Type B pancreatic cell (in vitro differentiated cells): ENCODE measurements around the gene CCDC87. TPM values are rescaled to one million over a fixed set of nuclear protein-coding genes. Genes with fewer than 3 reads are reported as not detected.
"Not testable (repeated sequence)": the region's sequence is repeated elsewhere in the genome, so short reads cannot be mapped to it uniquely, and the experiment has no call there.

ENCODE experiments used
- DNase-seq: peaks from one replicate; pipeline ENCODE4 v3.0.0; 2021; ENCODE audit warnings: mixed read lengths; ENCODE audit not compliant: unreplicated experiment; ENCODE audit errors: extremely low spot score
- H3K27ac Mint-ChIP-seq: 2 replicates; pipeline ENCODE4 v1.8.0; 2021; ENCODE audit warnings: mild to moderate bottlenecking, mixed read lengths
- H3K27me3 Mint-ChIP-seq: 2 replicates; pipeline ENCODE4 v1.8.0; 2021; ENCODE audit warnings: mixed read lengths
- H3K36me3 Mint-ChIP-seq: 2 replicates; pipeline ENCODE4 v1.8.0; 2021; ENCODE audit warnings: mixed read lengths
- H3K4me1 Mint-ChIP-seq: one replicate; pipeline ENCODE4 v1.8.0; 2021; ENCODE audit warnings: mixed read lengths; ENCODE audit not compliant: unreplicated experiment
- H3K4me3 Mint-ChIP-seq: 2 replicates; pipeline ENCODE4 v1.8.0; 2021; ENCODE audit warnings: mild to moderate bottlenecking, mixed read lengths
- H3K9me3 Mint-ChIP-seq: 2 replicates; pipeline ENCODE4 v1.8.0; 2021; ENCODE audit warnings: mixed read lengths
- total RNA-seq: library from RNA; stranded (reverse); gene quantifications from 2 replicates; pipeline ENCODE4 v1.2.1, GENCODE V29; 2021; ENCODE audit warnings: low replicate concordance
- TF ChIP-seq, protein P1 (sequence below): fragments of 200-600 bp; sonication (generic); conservative IDR thresholded peaks from 2 replicates; pipeline ENCODE4 v1.5.0; 2021; ENCODE audit warnings: antibody characterized with exemption, mild to moderate bottlenecking

Gene CCDC87
- total RNA-seq, 1 donor from 2014 or later, result 0.94 TPM

DNA sequence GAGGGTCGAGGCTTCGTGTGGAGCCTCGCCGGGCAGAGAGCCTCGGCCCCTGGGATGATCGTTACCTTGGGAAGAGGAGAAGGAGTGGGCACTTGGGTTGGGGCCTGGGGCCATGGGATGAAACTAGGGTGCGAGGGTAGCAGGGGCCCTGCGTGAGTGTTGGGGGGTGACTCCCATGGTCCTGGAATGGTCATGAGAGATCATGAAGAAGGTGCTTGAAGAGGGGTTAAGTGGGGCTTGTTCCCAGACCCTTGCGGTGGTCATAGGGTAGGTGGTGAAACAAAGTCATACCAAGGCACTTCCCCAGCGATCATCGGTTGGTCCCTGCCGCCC, 406 bp upstream of the CCDC87 start:
- Mint-ChIP-seq H3K4me3 (peak overlapping the region; percentile 100), H3K36me3 (no peaks in the 10 kb centered on the region), H3K4me1 (peaks cover 13% of the 10 kb centered on the region), H3K27ac (peak overlapping the region; percentile 94), H3K9me3 (peaks cover 4% of the 10 kb centered on the region), H3K27me3 (no peaks in the 10 kb centered on the region)
- TF ChIP-seq, protein P1, sequence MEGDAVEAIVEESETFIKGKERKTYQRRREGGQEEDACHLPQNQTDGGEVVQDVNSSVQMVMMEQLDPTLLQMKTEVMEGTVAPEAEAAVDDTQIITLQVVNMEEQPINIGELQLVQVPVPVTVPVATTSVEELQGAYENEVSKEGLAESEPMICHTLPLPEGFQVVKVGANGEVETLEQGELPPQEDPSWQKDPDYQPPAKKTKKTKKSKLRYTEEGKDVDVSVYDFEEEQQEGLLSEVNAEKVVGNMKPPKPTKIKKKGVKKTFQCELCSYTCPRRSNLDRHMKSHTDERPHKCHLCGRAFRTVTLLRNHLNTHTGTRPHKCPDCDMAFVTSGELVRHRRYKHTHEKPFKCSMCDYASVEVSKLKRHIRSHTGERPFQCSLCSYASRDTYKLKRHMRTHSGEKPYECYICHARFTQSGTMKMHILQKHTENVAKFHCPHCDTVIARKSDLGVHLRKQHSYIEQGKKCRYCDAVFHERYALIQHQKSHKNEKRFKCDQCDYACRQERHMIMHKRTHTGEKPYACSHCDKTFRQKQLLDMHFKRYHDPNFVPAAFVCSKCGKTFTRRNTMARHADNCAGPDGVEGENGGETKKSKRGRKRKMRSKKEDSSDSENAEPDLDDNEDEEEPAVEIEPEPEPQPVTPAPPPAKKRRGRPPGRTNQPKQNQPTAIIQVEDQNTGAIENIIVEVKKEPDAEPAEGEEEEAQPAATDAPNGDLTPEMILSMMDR, result no peak
- DNase-seq, result no peak

DNA sequence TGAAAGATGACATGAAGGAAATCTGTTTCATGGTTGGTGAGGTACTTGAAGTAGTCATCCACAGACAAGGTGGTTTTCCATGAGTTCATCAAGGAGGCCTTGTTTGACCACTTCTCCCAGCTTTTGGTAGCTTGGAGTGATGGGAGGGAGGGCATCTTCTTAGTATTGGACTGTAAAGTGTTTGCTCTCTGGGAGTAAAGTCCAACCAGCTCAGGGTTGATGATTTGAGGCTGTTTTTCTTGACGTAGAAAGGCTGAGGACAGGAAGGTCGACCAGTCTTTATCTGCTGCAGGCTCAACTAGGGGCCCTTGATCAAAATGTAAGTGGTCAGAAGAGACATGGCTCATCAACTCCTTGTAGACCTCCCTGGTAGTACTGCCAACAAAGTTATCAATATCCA, 1.7 kb downstream of the CCDC87 start:
- DNase-seq, result no peak
- Mint-ChIP-seq H3K4me3 (no peak overlapping the region), H3K36me3 (no peaks in the 10 kb centered on the region), H3K27me3 (no peaks in the 10 kb centered on the region), H3K4me1 (peaks cover 13% of the 10 kb centered on the region), H3K9me3 (peaks cover 4% of the 10 kb centered on the region), H3K27ac (no peak overlapping the region)
- TF ChIP-seq, protein P1, result no peak

DNA sequence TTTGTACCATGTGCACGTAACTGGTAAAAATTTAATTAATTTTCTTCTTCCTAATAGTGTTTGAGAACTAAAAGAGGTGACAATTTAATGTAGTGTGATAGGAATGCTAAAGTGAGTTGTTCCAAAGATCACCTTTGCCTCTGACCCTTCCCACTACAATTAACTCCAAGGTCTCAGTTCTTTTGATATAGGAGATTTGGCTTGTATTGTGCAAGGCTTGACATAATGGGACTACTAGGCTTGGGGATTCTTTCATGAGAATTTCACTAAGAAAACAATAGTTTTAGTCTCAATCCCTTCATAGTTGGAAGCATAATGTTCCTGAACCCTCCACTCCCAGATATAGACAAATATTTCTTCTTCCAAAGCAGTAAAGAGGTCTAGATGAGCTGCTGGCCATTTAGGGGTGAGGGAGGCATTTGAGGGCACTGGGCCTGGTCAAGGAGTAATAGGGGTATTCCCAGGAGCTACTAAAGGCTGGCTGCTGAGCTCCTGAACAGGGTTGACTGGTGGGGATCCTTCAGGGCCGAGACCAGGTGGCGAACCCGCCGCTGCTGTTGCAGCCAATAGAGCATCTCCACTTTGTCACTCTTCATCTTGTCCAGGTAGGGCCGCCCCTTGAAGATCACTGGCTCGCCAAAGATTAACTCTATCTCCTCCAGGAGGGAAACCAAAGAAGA, 2.7 kb downstream of the CCDC87 start:
- H3K27me3 Mint-ChIP-seq, result no peaks in the 10 kb centered on the region
- peaks cover 11% of the 10 kb centered on the region for H3K4me1 Mint-ChIP-seq
- no peaks in the 10 kb centered on the region for H3K36me3 Mint-ChIP-seq
- H3K4me3 Mint-ChIP-seq, result no peak overlapping the region
- peaks cover 4% of the 10 kb centered on the region for H3K9me3 Mint-ChIP-seq
- no peak for DNase-seq
- H3K27ac Mint-ChIP-seq, result no peak overlapping the region
- TF ChIP-seq, protein P1, result no peak

DNA sequence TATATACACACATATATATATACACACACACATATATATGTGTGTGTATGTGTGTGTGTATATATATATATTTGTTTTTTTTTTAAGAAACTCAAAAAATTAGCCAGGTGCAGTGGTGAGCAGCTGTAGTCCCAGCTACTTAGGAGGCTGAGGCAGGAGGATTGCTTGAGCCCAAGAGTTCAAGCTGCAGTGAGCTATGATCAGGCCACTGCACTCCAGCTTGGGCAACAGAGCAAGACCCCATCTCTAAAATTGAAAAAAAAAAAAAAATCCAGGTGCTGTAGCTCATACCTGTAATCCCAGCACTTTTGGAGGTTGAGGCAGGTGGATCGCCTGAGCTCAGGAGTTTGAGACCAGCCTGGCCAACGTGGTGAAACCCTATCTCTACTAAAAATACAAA, 3.5 kb downstream of the CCDC87 start:
- not testable (repeated sequence) for H3K36me3 Mint-ChIP-seq, H3K4me1 Mint-ChIP-seq, H3K27me3 Mint-ChIP-seq, DNase-seq, H3K27ac Mint-ChIP-seq, H3K4me3 Mint-ChIP-seq, H3K9me3 Mint-ChIP-seq

DNA sequence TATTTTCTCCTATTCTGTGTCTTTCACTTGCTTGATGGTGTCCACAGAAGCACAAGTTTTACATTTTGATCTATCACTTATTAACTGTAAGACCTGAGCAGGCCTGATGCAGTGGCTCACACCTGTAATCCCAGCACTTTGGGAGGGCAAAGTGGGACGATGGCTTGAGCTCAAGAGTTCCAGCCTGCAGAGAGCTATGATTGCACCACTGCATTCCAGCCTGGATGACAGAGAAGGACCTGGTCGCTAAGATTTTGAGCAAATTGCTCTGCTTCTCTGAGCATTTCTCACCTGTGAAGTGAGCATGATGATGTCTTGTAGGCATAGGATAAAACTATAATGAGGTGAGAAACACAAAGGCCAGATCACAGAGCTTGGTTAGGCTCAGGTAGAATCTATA, 6.7 kb downstream of the CCDC87 start:
- Mint-ChIP-seq H3K27ac (no peak overlapping the region), H3K9me3 (peaks cover 5% of the 10 kb centered on the region)
- TF ChIP-seq, protein P1, result no peak

DNA sequence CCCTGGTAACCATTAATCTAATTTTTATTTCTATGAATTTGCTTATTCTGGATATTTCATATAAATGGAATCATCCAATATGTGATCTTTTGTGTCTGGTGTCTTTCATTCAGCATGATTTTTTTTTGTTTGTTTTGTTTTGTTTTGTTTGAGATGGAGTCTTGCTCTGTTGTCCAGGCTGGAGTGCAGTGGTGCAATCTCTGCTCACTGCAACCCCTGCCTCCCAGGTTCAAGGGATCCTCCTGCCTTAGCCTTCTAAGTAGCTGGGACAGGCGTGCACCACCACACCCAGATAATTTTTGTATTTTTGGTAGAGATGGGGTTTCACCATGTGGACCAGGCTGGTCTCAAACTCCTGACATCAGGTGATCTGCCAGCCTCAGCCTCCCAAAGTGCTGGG, 7.4 kb downstream of the CCDC87 start:
- not testable (repeated sequence) for H3K36me3 Mint-ChIP-seq, H3K9me3 Mint-ChIP-seq, H3K4me3 Mint-ChIP-seq, H3K27ac Mint-ChIP-seq, H3K27me3 Mint-ChIP-seq, DNase-seq, H3K4me1 Mint-ChIP-seq

More for the DNA sequence above, 6.7 kb downstream of the CCDC87 start:
- Mint-ChIP-seq H3K4me3 (no peak overlapping the region), H3K27me3 (no peaks in the 10 kb centered on the region), H3K36me3 (no peaks in the 10 kb centered on the region), H3K4me1 (no peaks in the 10 kb centered on the region)
- no peak for DNase-seq

DNA sequence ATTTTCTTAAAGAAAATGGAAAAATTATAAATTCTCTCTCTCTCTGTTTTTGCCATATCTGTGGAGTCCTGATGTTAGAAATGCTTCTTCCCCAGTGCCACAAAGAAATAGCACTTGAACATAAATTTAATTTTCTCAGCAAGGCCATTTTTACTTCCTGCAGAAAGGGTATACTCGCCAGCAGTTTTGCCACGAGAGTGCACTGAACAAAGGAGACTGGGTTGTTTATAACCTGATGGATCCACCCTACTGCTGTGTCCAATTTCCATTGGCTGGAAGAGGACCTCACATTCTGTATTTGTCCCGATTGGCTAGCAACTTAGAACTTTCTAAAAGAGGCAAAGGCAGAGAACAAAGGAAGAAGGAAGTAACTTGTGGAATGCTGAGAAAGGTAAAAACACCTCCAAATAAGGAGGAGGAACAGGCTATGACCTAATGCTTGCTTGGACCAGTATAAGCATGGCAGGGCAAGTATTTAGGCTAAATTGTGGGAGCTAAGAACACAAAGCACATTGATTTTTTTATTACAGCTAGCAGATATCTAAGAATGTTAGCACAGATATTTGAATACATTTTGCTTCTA, 10.2 kb downstream of the CCDC87 start:
- DNase-seq, H3K4me3 Mint-ChIP-seq, H3K27ac Mint-ChIP-seq, H3K9me3 Mint-ChIP-seq, H3K4me1 Mint-ChIP-seq, H3K36me3 Mint-ChIP-seq: not testable (repeated sequence)
- H3K27me3 Mint-ChIP-seq, result peaks cover 11% of the 10 kb centered on the region
